Left lung (tissue), 10 donors: Measurements from ENCODE around the gene ANKIB1. TPM values are rescaled to one million over a fixed set of nuclear protein-coding genes. Genes with fewer than 3 reads are reported as not detected.

ENCODE experiments used
- ATAC-seq: fragments of 200-7000 bp; cut with Tn5 transposase; one replicate; pipeline ENCODE4 v1.9.1; 2020; ENCODE audit warnings: moderate library complexity
- DNase-seq, 4 donors: peaks; one replicate each; pipeline ENCODE4 v3.0.0-alpha.2; 2013 to 2020
- H3K27ac ChIP-seq, 2 donors: fragments of 200-600 bp; sonication (generic) in 1 of 2; one replicate each; pipeline versions ENCODE4 v1.5.0 to v1.8.0; 2020 to 2021
- H3K27me3 ChIP-seq, 2 donors: fragments of 200-600 bp; sonication (generic) in 1 of 2; one replicate each; pipeline versions ENCODE4 v1.5.0 to v1.8.0; 2020 to 2021
- H3K36me3 ChIP-seq, 2 donors: fragments of 200-600 bp; sonication (generic) in 1 of 2; one replicate each; pipeline versions ENCODE4 v1.5.0 to v1.8.0; 2020 to 2021
- H3K4me1 ChIP-seq, 2 donors: fragments of 200-600 bp; one replicate each; pipeline ENCODE4 v1.8.0; 2021
- H3K4me3 ChIP-seq, 2 donors: fragments of 200-600 bp; sonication (generic) in 1 of 2; one replicate each; pipeline versions ENCODE4 v1.5.0 to v1.8.0; 2020 to 2021; ENCODE audit warnings: mild to moderate bottlenecking in 1 of 2
- H3K9me3 ChIP-seq, 2 donors: fragments of 200-600 bp; sonication (generic) in 1 of 2; one replicate each; pipeline versions ENCODE4 v1.5.0 to v1.8.0; 2020 to 2021
- intact Hi-C, 2 donors: fragments of 100-400 bp; cut with DNase I; formaldehyde crosslinking; loops; one replicate each; pipeline versions ENCODE4 v1.11.2 to v1.14.2; 2022
- polyA plus RNA-seq, 6 donors: library from polyadenylated mRNA; unstranded; fragments of 120-200 nt; gene quantifications; one replicate each; pipeline ENCODE4 v1.2.1, GENCODE V29; 2013; ENCODE audit not compliant: insufficient read length in 6 of 6
- total RNA-seq, 2 donors: library from RNA; stranded (reverse); fragmentation: NEBNext Ultra II Directional; extraction: Animal tissue kit (Norgen Biotek cat#: 25700); gene quantifications; one replicate each; pipeline ENCODE4 v1.2.1, GENCODE V29; 2021
- TF ChIP-seq, protein P1 (sequence below), 2 donors: fragments of 200-600 bp; sonication (generic) in 1 of 2; IDR thresholded peaks; one replicate each; pipeline versions ENCODE4 v1.5.0 to v1.8.0; 2021; ENCODE audit warnings: antibody characterized with exemption in 2 of 2
- donor health status: DM: no; HTN: yes; CAD: no.
- donor health status: DM: no; HTN: no; CAD: no.

The ANKIB1 gene
- total and polyA plus RNA-seq, 8 donors: 41.4 to 57.3 (median 46.9) TPM

DNA sequence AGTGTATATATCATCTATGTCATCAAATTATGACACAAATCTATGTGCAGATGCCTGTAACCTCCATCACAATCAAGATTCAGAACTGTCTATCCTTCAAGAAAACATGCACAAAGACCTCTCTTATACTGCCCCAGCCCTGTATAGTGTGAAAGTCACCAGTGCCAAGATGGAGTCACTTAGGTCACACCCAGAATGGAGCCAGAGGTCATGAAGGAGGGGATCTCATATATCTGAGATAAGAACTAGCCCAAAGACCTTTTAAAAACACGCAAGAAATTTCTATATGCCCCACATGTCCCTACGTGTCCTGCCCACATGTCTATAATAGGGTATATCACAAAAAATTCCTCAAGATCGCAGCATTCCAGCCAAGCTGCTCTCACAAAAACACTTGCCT is 181.4 kb downstream of the ANKIB1 start:
- no peak overlapping the region for H3K4me3 ChIP-seq
- intact Hi-C loops: no loop called here
- peaks cover 0 to 24% of the 10 kb centered on the region in 2 donors for H3K27me3 ChIP-seq
- no peaks in the 10 kb centered on the region for H3K36me3 ChIP-seq
- H3K27ac ChIP-seq: no peak overlapping the region
- H3K4me1 ChIP-seq: peaks cover 0 to 3% of the 10 kb centered on the region in 2 donors
- TF ChIP-seq, protein P1, sequence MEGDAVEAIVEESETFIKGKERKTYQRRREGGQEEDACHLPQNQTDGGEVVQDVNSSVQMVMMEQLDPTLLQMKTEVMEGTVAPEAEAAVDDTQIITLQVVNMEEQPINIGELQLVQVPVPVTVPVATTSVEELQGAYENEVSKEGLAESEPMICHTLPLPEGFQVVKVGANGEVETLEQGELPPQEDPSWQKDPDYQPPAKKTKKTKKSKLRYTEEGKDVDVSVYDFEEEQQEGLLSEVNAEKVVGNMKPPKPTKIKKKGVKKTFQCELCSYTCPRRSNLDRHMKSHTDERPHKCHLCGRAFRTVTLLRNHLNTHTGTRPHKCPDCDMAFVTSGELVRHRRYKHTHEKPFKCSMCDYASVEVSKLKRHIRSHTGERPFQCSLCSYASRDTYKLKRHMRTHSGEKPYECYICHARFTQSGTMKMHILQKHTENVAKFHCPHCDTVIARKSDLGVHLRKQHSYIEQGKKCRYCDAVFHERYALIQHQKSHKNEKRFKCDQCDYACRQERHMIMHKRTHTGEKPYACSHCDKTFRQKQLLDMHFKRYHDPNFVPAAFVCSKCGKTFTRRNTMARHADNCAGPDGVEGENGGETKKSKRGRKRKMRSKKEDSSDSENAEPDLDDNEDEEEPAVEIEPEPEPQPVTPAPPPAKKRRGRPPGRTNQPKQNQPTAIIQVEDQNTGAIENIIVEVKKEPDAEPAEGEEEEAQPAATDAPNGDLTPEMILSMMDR (IDR thresholded peaks at IDR 0.05): no peak
- DNase-seq (no peak), ATAC-seq (no peak)
- H3K9me3 ChIP-seq: no peaks in the 10 kb centered on the region

- no peak overlapping the region for H3K4me3 ChIP-seq
- H3K36me3 ChIP-seq: no peaks in the 10 kb centered on the region
- peak; percentile 44 for ATAC-seq
- no peaks in the 10 kb centered on the region for H3K27me3 ChIP-seq
- intact Hi-C loops: no loop called here
- no peaks in the 10 kb centered on the region for H3K9me3 ChIP-seq
- TF ChIP-seq, protein P1 (IDR thresholded peaks at IDR 0.05): no peak
- no peaks in the 10 kb centered on the region for H3K4me1 ChIP-seq
- no peak for DNase-seq
- H3K27ac ChIP-seq: no peak overlapping the region
Measured at GRCh38 chr7:92432299-92432946, 186.6 kb downstream of the ANKIB1 start.

DNA sequence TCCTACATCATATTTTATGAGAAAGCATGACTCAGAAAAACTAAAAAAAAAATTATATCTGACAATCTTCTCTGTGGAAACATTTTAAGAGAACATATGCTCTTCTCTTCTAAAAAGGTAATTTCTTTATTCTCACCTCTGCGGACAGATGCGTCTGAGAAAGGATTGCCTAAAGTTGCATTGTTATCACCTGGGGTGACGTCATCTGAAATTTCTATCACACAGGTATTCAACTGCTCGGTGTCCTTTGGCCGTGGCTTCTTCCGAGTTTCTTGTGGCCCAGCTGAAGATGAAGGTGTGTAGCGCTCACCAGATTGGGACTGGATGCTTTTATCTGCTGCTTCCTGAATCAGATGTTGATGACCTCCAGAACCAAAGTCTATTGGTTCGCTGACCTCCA is 187.2 kb downstream of the ANKIB1 start:
- intact Hi-C loops: no loop called here
- TF ChIP-seq, protein P1 (IDR thresholded peaks at IDR 0.05): no peak

DNA sequence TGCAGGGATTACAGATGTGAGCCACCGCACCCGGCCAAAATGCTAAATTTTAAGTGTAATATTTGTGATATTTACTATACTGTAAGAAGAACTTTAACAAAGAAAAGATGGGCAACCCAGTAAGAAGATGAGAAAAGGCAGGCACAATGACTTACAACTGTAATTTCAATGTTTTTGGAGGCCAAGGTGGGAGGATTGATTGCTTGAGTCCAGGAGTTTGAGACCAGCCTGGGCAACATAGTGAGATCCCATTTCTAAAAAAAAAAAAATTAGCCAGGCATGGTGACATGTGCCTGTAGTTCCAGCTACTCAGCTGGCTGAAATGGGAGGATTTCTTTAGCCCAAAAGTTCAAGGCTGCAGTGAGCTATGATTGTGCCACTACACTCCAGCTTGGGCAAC is 189.8 kb downstream of the ANKIB1 start:
- no peak overlapping the region for H3K27ac ChIP-seq
- intact Hi-C loops: no loop called here
- DNase-seq: no peak
- H3K27me3 ChIP-seq: no peaks in the 10 kb centered on the region
- no peak for ATAC-seq
- no peaks in the 10 kb centered on the region for H3K36me3 ChIP-seq
- no peak overlapping the region for H3K4me3 ChIP-seq
- TF ChIP-seq, protein P1 (IDR thresholded peaks at IDR 0.05): no peak
- H3K4me1 ChIP-seq: no peaks in the 10 kb centered on the region
- H3K9me3 ChIP-seq: no peaks in the 10 kb centered on the region

More for the DNA sequence above, 187.2 kb downstream of the ANKIB1 start:
- DNase-seq (no peak), ATAC-seq (no peak)
- Histone ChIP-seq H3K36me3 (no peaks in the 10 kb centered on the region), H3K9me3 (no peaks in the 10 kb centered on the region), H3K27ac (no peak overlapping the region), H3K4me3 (no peak overlapping the region), H3K4me1 (no peaks in the 10 kb centered on the region), H3K27me3 (no peaks in the 10 kb centered on the region)

DNA sequence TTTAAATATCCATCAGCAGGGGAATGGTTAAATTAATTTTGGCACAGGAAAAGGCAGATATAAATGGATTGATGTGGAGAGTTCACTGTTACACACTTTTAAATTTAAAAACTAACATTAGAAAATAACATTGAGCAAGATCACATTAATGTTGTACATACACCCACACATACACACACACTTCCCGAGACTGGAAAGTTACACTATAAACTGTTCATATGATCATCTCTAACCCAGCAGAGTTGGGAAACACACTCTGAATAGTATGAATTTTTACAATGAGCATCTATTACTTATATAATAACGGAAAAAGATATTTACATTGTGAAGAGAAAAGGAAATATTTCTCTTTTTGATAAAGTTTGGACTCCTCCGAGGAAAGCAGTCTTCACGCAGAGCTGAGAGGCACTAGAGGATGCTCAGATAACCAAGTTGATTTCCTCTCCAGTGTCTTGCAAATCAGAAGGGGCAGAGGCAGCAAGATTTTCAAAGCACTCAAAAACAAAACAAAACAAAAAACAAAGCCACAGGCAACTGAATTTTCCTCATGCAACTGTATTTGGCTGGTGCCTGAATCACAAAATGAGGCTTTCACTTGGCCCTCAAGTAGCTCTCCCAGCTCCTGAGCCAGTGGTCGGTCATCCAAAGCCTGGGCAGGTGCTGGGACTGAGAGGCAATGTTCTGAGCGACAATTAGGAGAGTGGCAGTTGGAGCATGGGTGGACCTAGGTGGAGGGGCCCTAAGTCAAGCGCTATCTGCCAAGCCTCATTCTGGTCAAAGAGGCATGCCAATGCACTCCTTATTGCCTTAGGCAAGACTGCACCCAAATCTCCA is 191.1 kb downstream of the ANKIB1 start:
- Histone ChIP-seq H3K27ac (no peak overlapping the region), H3K36me3 (no peaks in the 10 kb centered on the region), H3K4me1 (no peaks in the 10 kb centered on the region), H3K4me3 (no peak overlapping the region), H3K9me3 (no peaks in the 10 kb centered on the region), H3K27me3 (no peaks in the 10 kb centered on the region)
- intact Hi-C loops: no loop called here
- DNase-seq: no peak
- ATAC-seq: no peak
- TF ChIP-seq, protein P1 (IDR thresholded peaks at IDR 0.05): no peak
